Measurements from ENCODE around the gene GULP1. TPM values are rescaled to one million over a fixed set of nuclear protein-coding genes. Genes with fewer than 3 reads are reported as not detected.

The GULP1 gene
- total RNA-seq, 8 experiments from 2014 or later = 8.1 to 71.0 (median 25.7) TPM

GRCh38 chr2:188395903-188396689 is 104.4 kb downstream of the GULP1 start:
- Histone ChIP-seq H3K4me3 (no peak overlapping the region), H3K27ac (no peak overlapping the region), H3K4me1 (replicated peaks in 1 of 2) (no peaks in the 10 kb centered on the region)
- WGBS, 10 experiments = 0 to 100% (median 94%) methylated on average over 1 to 7 of the region's 10 CpGs; no CpG with 5 or more reads in 4 of the 10 experiments
- peak in 3 of 8 experiments; percentile 14 to 39 (median 35) for ATAC-seq (replicated peaks in 6 of 8)
- in situ Hi-C loops (cut with MboI; ENCODE audit: low pct_unique_long_range_greater_than_20kb in 2 of 9, low sequenced_read_pairs in 9 of 9, unreplicated experiment in 9 of 9) = loop anchor here in 1 of 9 experiments (25.0 kb wide), 1 partner anchor 91 kb away; no protein-coding TSS in a partner anchor

GRCh38 chr2:188399159-188399558 is 107.5 kb downstream of the GULP1 start:
- in situ Hi-C loops (cut with MboI; ENCODE audit: low pct_unique_long_range_greater_than_20kb in 2 of 9, low sequenced_read_pairs in 9 of 9, unreplicated experiment in 9 of 9) = loop anchor here in 1 of 9 experiments (25.0 kb wide), 1 partner anchor 88 kb away; no protein-coding TSS in a partner anchor
- 60 to 100% (median 79%) methylated on average over 2 to 3 of the region's 3 CpGs; no CpG with 5 or more reads in 4 of the 10 experiments for WGBS, 10 experiments
- no peak for ATAC-seq (replicated peaks in 6 of 8)

GRCh38 chr2:188403676-188404075 is 112.0 kb downstream of the GULP1 start:
- no peak for ATAC-seq (replicated peaks in 6 of 8)
- no peaks in the 10 kb centered on the region for H3K4me1 ChIP-seq (replicated peaks in 1 of 2)
- H3K4me3 ChIP-seq = no peak overlapping the region
- in situ Hi-C loops (cut with MboI; ENCODE audit: low pct_unique_long_range_greater_than_20kb in 2 of 9, low sequenced_read_pairs in 9 of 9, unreplicated experiment in 9 of 9) = no loop called here
- no peak overlapping the region for H3K27ac ChIP-seq

More at GRCh38 chr2:188399159-188399558, 107.5 kb downstream of the GULP1 start:
- Histone ChIP-seq H3K4me3 (no peak overlapping the region), H3K27ac (no peak overlapping the region), H3K4me1 (replicated peaks in 1 of 2) (no peaks in the 10 kb centered on the region)

GRCh38 chr2:188404341-188405004 is 112.8 kb downstream of the GULP1 start:
- WGBS, 10 experiments = 91 to 100% (median 100%) methylated on average over 1 to 3 of the region's 5 CpGs; no CpG with 5 or more reads in 5 of the 10 experiments
- in situ Hi-C loops (cut with MboI; ENCODE audit: low pct_unique_long_range_greater_than_20kb in 2 of 9, low sequenced_read_pairs in 9 of 9, unreplicated experiment in 9 of 9) = no loop called here
- Histone ChIP-seq H3K4me3 (no peak overlapping the region), H3K4me1 (replicated peaks in 1 of 2) (no peaks in the 10 kb centered on the region), H3K27ac (no peak overlapping the region)
- no peak for ATAC-seq (replicated peaks in 6 of 8)

GRCh38 chr2:188406414-188406813 is 114.7 kb downstream of the GULP1 start:
- Histone ChIP-seq H3K4me3 (no peak overlapping the region), H3K27ac (no peak overlapping the region), H3K4me1 (replicated peaks in 1 of 2) (no peaks in the 10 kb centered on the region)
- in situ Hi-C loops (cut with MboI; ENCODE audit: low pct_unique_long_range_greater_than_20kb in 2 of 9, low sequenced_read_pairs in 9 of 9, unreplicated experiment in 9 of 9) = no loop called here
- 46 to 100% (median 98%) methylated on average over 1 of the region's 1 CpG; no CpG with 5 or more reads in 1 of the 10 experiments for WGBS, 10 experiments
- ATAC-seq (replicated peaks in 6 of 8) = no peak

- Histone ChIP-seq H3K27ac (no peak overlapping the region), H3K4me3 (no peak overlapping the region), H3K4me1 (replicated peaks in 1 of 2) (peaks cover 0 to 3% of the 10 kb centered on the region in 2 donors)
- 33 to 100% (median 60%) methylated on average over 1 to 5 of the region's 5 CpGs; no CpG with 5 or more reads in 1 of the 10 experiments for WGBS, 10 experiments
- in situ Hi-C loops (cut with MboI; ENCODE audit: low pct_unique_long_range_greater_than_20kb in 2 of 9, low sequenced_read_pairs in 9 of 9, unreplicated experiment in 9 of 9) = no loop called here
- peak in 1 of 8 experiments; percentile 22 for ATAC-seq (replicated peaks in 6 of 8)
Observed at GRCh38 chr2:188410504-188411235, 119.0 kb downstream of the GULP1 start.

- H3K4me1 ChIP-seq (replicated peaks in 1 of 2) = peaks cover 0 to 3% of the 10 kb centered on the region in 2 donors
Observed at GRCh38 chr2:188412190-188412589, 120.5 kb downstream of the GULP1 start.

GRCh38 chr2:188414411-188414810 is 122.7 kb downstream of the GULP1 start:
- WGBS, 10 experiments = 0 to 100% (median 46%) methylated on average over 1 to 2 of the region's 2 CpGs; no CpG with 5 or more reads in 1 of the 10 experiments
- no peak overlapping the region for H3K4me3 ChIP-seq
- ATAC-seq (replicated peaks in 6 of 8) = peak in 1 of 8 experiments; percentile 50
- H3K27ac ChIP-seq = no peak overlapping the region
- in situ Hi-C loops (cut with MboI; ENCODE audit: low pct_unique_long_range_greater_than_20kb in 2 of 9, low sequenced_read_pairs in 9 of 9, unreplicated experiment in 9 of 9) = no loop called here
- peaks cover 0 to 3% of the 10 kb centered on the region in 2 donors for H3K4me1 ChIP-seq (replicated peaks in 1 of 2)

More at GRCh38 chr2:188412190-188412589, 120.5 kb downstream of the GULP1 start:
- WGBS, 10 experiments = 40 to 100% (median 92%) methylated on average over 1 to 5 of the region's 6 CpGs; no CpG with 5 or more reads in 2 of the 10 experiments
- in situ Hi-C loops (cut with MboI; ENCODE audit: low pct_unique_long_range_greater_than_20kb in 2 of 9, low sequenced_read_pairs in 9 of 9, unreplicated experiment in 9 of 9) = no loop called here
- no peak for ATAC-seq (replicated peaks in 6 of 8)
- Histone ChIP-seq H3K27ac (no peak overlapping the region), H3K4me3 (no peak overlapping the region)

GRCh38 chr2:188414869-188415753 is 123.4 kb downstream of the GULP1 start:
- ATAC-seq (replicated peaks in 6 of 8) = no peak
- Histone ChIP-seq H3K4me1 (replicated peaks in 1 of 2) (peaks cover 0 to 3% of the 10 kb centered on the region in 2 donors), H3K27ac (no peak overlapping the region), H3K4me3 (no peak overlapping the region)
- 60 to 100% (median 86%) methylated on average over 1 of the region's 1 CpG; no CpG with 5 or more reads in 1 of the 10 experiments for WGBS, 10 experiments
- in situ Hi-C loops (cut with MboI; ENCODE audit: low pct_unique_long_range_greater_than_20kb in 2 of 9, low sequenced_read_pairs in 9 of 9, unreplicated experiment in 9 of 9) = no loop called here

- no peak for ATAC-seq (replicated peaks in 6 of 8)
- WGBS, 10 experiments = 30 to 100% (median 87%) methylated on average over 1 of the region's 1 CpG; no CpG with 5 or more reads in 1 of the 10 experiments
- in situ Hi-C loops (cut with MboI; ENCODE audit: low pct_unique_long_range_greater_than_20kb in 2 of 9, low sequenced_read_pairs in 9 of 9, unreplicated experiment in 9 of 9) = no loop called here
- H3K4me1 ChIP-seq (replicated peaks in 1 of 2) = peaks cover 0 to 3% of the 10 kb centered on the region in 2 donors
- no peak overlapping the region for H3K27ac ChIP-seq
- H3K4me3 ChIP-seq = no peak overlapping the region
Observed at GRCh38 chr2:188415754-188416083, 124.0 kb downstream of the GULP1 start.

- H3K4me1 ChIP-seq (replicated peaks in 1 of 2) = peaks cover 0 to 3% of the 10 kb centered on the region in 2 donors
- ATAC-seq (replicated peaks in 6 of 8) = peak in 3 of 8 experiments; percentile 21 to 36 (median 34)
- in situ Hi-C loops (cut with MboI; ENCODE audit: low pct_unique_long_range_greater_than_20kb in 2 of 9, low sequenced_read_pairs in 9 of 9, unreplicated experiment in 9 of 9) = no loop called here
- no peak overlapping the region for H3K27ac ChIP-seq
- no peak overlapping the region for H3K4me3 ChIP-seq
Observed at GRCh38 chr2:188416367-188416766, 124.7 kb downstream of the GULP1 start.

GRCh38 chr2:188422726-188423125 is 131.1 kb downstream of the GULP1 start:
- no peaks in the 10 kb centered on the region for H3K4me1 ChIP-seq (replicated peaks in 1 of 2)
- in situ Hi-C loops (cut with MboI; ENCODE audit: low pct_unique_long_range_greater_than_20kb in 2 of 9, low sequenced_read_pairs in 9 of 9, unreplicated experiment in 9 of 9) = no loop called here
- no peak overlapping the region for H3K27ac ChIP-seq
- no peak for ATAC-seq (replicated peaks in 6 of 8)
- no peak overlapping the region for H3K4me3 ChIP-seq
- 67 to 100% (median 100%) methylated on average over 1 of the region's 1 CpG; no CpG with 5 or more reads in 2 of the 10 experiments for WGBS, 10 experiments

Measured in motor neuron (in vitro differentiated cells).